H1 (cell line): ENCODE data around the gene SH3RF3. TPM values are rescaled to one million over a fixed set of nuclear protein-coding genes. Genes with fewer than 3 reads are reported as not detected.

Source experiments
- CTCF ChIA-PET: fragments of 300-600 bp; sonication (Branson Sonifier 250); formaldehyde crosslinking; loops from one replicate; lab custom pipeline; 2021; ENCODE audit not compliant: partially characterized antibody; lab: Charles Lee
- POLR2A ChIA-PET: fragments of 300-600 bp; sonication (Branson Sonifier 250); formaldehyde crosslinking; loops from one replicate; lab custom pipeline; 2021; ENCODE audit warnings: inconsistent platforms; ENCODE audit not compliant: partially characterized antibody; lab: Charles Lee
- DNase-seq, 2 experiments: peaks; one replicate each; pipeline versions ENCODE4 v3.0.0 to v3.0.0-alpha.2; 2010 to 2022; ENCODE audit warnings: low spot score in 2 of 2, low read depth in 1 of 2, mixed read lengths in 1 of 2
- FAIRE-seq: peaks from 2 replicates; lab custom pipeline; 2011; peaks lifted over from hg19 to GRCh38; lab: Jason Lieb, UNC
- H2AFZ ChIP-seq: 2 replicates; pipeline ENCODE4 v1.8.1; 2012; ENCODE audit warnings: low read length, inconsistent platforms
- H2AK5ac ChIP-seq: 2 replicates; pipeline ENCODE4 v1.6.1; 2013; ENCODE audit warnings: low read depth, low read length
- H2BK120ac ChIP-seq: replicated peaks from 2 replicates; pipeline ENCODE3; 2013; ENCODE audit warnings: low read depth, low read length, inconsistent platforms
- H2BK12ac ChIP-seq: 2 replicates; pipeline ENCODE4 v1.6.1; 2013; ENCODE audit warnings: low read depth, low read length
- H2BK15ac ChIP-seq: 2 replicates; pipeline ENCODE4 v1.6.1; 2013; ENCODE audit warnings: low read length
- H2BK20ac ChIP-seq: 2 replicates; pipeline ENCODE4 v1.6.1; 2013; ENCODE audit warnings: low read length
- H2BK5ac ChIP-seq: 2 replicates; pipeline ENCODE4 v1.6.1; 2013; ENCODE audit warnings: low read depth, low read length
- H3K14ac ChIP-seq: 2 replicates; pipeline ENCODE4 v1.6.1; 2013; ENCODE audit warnings: inconsistent platforms; ENCODE audit not compliant: insufficient read length
- H3K18ac ChIP-seq: 2 replicates; pipeline ENCODE4 v1.6.1; 2013; ENCODE audit warnings: low read length; ENCODE audit errors: extremely low read depth
- H3K23ac ChIP-seq: 2 replicates; pipeline ENCODE4 v1.6.1; 2013; ENCODE audit warnings: inconsistent platforms; ENCODE audit not compliant: insufficient read length
- H3K23me2 ChIP-seq: 2 replicates; pipeline ENCODE4 v1.6.1; 2013; ENCODE audit warnings: low read depth, low read length
- H3K27ac ChIP-seq: 2 replicates; pipeline ENCODE4 v1.6.1; 2011; ENCODE audit warnings: low read depth, low read length, inconsistent platforms
- H3K27me3 ChIP-seq, 4 experiments: replicated peaks in 1 of 4; 1 replicate in 1 of 4; 2 replicates in 3 of 4; pipeline versions ENCODE4 v1.6.1 to v1.8.1; 2011 to 2013; ENCODE audit warnings: low read length in 3 of 4, mild to moderate bottlenecking in 3 of 4, inconsistent platforms in 2 of 4, mixed read lengths in 2 of 4, moderate library complexity in 1 of 4; ENCODE audit not compliant: control insufficient read depth in 3 of 4, insufficient read depth in 3 of 4; ENCODE audit errors: extremely low read depth in 1 of 4
- H3K36me3 ChIP-seq, 4 experiments: 2 replicates each; pipeline versions ENCODE4 v1.6.1 to v1.8.1; 2011 to 2013; ENCODE audit warnings: mild to moderate bottlenecking in 4 of 4, low read length in 3 of 4, moderate library complexity in 2 of 4, control low read depth in 1 of 4, inconsistent platforms in 1 of 4; ENCODE audit not compliant: insufficient read depth in 4 of 4, control insufficient read depth in 2 of 4
- H3K4ac ChIP-seq: replicated peaks from 2 replicates; pipeline ENCODE3; 2013; ENCODE audit warnings: low read length, low read depth, mixed read lengths, inconsistent platforms; ENCODE audit not compliant: insufficient read length
- H3K4me1 ChIP-seq, 4 experiments: replicated peaks in 1 of 4; 1 replicate in 1 of 4; 2 replicates in 3 of 4; pipeline versions ENCODE4 v1.6.1 to v1.8.1; 2011 to 2013; ENCODE audit warnings: low read length in 3 of 4, inconsistent platforms in 2 of 4, mixed read lengths in 1 of 4; ENCODE audit not compliant: insufficient read depth in 4 of 4, control insufficient read depth in 3 of 4
- H3K4me2 ChIP-seq, 2 experiments: 2 replicates each; pipeline versions ENCODE4 v1.6.1 to v1.8.1; 2011 to 2013; ENCODE audit warnings: low read depth in 2 of 2, low read length in 2 of 2, control low read depth in 1 of 2, inconsistent platforms in 1 of 2, mild to moderate bottlenecking in 1 of 2; ENCODE audit not compliant: insufficient read depth in 1 of 2
- H3K4me3 ChIP-seq, 4 experiments: fragments of 200-600, 300-600 bp in 1 of 4; sonication (generic), shearing (Covaris generic), sonication (Bioruptor Twin) in 1 of 4; 2 replicates each; pipeline versions ENCODE4 v1.5.1 to v1.8.1; 2011 to 2016; ENCODE audit warnings: low read length in 4 of 4, low read depth in 3 of 4, control low read depth in 2 of 4, inconsistent platforms in 2 of 4, mild to moderate bottlenecking in 2 of 4, mixed read lengths in 1 of 4, moderate library complexity in 1 of 4; ENCODE audit not compliant: insufficient read depth in 2 of 4; ENCODE audit errors: extremely low read depth in 1 of 4
- H3K56ac ChIP-seq: replicated peaks from 2 replicates; pipeline ENCODE3; 2013; ENCODE audit warnings: low read depth, mild to moderate bottlenecking, mixed read lengths, low read length, inconsistent platforms; ENCODE audit not compliant: insufficient read length
- H3K79me1 ChIP-seq: 2 replicates; pipeline ENCODE4 v1.6.1; 2013; ENCODE audit warnings: low read depth, low read length, control low read depth
- H3K79me2 ChIP-seq, 2 experiments: 2 replicates each; pipeline versions ENCODE4 v1.6.1 to v1.8.1; 2012 to 2013; ENCODE audit warnings: low read length in 2 of 2, mild to moderate bottlenecking in 2 of 2, inconsistent platforms in 1 of 2; ENCODE audit not compliant: insufficient read depth in 2 of 2, control insufficient read depth in 1 of 2
- H3K9ac ChIP-seq, 4 experiments: replicated peaks in 1 of 4; 1 replicate in 1 of 4; 2 replicates in 3 of 4; pipeline versions ENCODE4 v1.6.1 to v1.8.1; 2011 to 2013; ENCODE audit warnings: low read depth in 3 of 4, low read length in 3 of 4, control low read depth in 2 of 4, mild to moderate bottlenecking in 2 of 4, moderate library complexity in 2 of 4, inconsistent platforms in 1 of 4; ENCODE audit errors: extremely low read depth in 1 of 4
- H3K9me3 ChIP-seq, 2 experiments: 2 replicates each; pipeline versions ENCODE4 v1.6.1 to v1.8.1; 2012 to 2013; ENCODE audit warnings: mild to moderate bottlenecking in 2 of 2, moderate library complexity in 2 of 2, control low read depth in 1 of 2, inconsistent platforms in 1 of 2, low read depth in 1 of 2, low read length in 1 of 2, mixed read lengths in 1 of 2; ENCODE audit not compliant: insufficient read depth in 2 of 2
- H4K20me1 ChIP-seq, 2 experiments: replicated peaks in 1 of 2; 2 replicates each; pipeline versions ENCODE3 to v1.8.1; 2011 to 2013; ENCODE audit warnings: inconsistent platforms in 2 of 2, low read length in 2 of 2, mild to moderate bottlenecking in 1 of 2; ENCODE audit not compliant: insufficient read depth in 2 of 2, control insufficient read depth in 1 of 2
- H4K5ac ChIP-seq: 2 replicates; pipeline ENCODE4 v1.6.1; 2013; ENCODE audit warnings: low read length, low read depth, mixed read lengths, inconsistent platforms; ENCODE audit not compliant: insufficient read length
- H4K8ac ChIP-seq: 2 replicates; pipeline ENCODE4 v1.8.0; 2013; ENCODE audit warnings: mild to moderate bottlenecking, moderate library complexity, low read length, inconsistent platforms; ENCODE audit not compliant: insufficient read depth; ENCODE audit errors: extremely low read depth
- H4K91ac ChIP-seq: replicated peaks from 2 replicates; pipeline ENCODE3; 2013; ENCODE audit warnings: low read length, mixed read lengths, inconsistent platforms; ENCODE audit not compliant: insufficient read length
- BCL11A ChIP-seq, 2 experiments: IDR thresholded peaks; one replicate each; pipeline ENCODE4 v1.6.1; 2011; ENCODE audit warnings: low read depth in 2 of 2, low read length in 2 of 2, mild to moderate bottlenecking in 2 of 2
- CEBPB ChIP-seq: IDR thresholded peaks from 2 replicates; pipeline ENCODE4 v1.6.1; 2012; ENCODE audit warnings: low read depth, low read length
- CTCF ChIP-seq, 3 experiments: IDR thresholded peaks; 1 replicate in 2 of 3; 2 replicates in 1 of 3; pipeline versions ENCODE4 v1.5.1 to v1.6.1; 2011; ENCODE audit warnings: low read length in 3 of 3, mild to moderate bottlenecking in 3 of 3, inconsistent platforms in 2 of 3, low read depth in 1 of 3, moderate library complexity in 1 of 3; ENCODE audit not compliant: insufficient read depth in 1 of 3; ENCODE audit errors: control extremely low read depth in 1 of 3
- SIN3A ChIP-seq, 2 experiments: IDR thresholded peaks in 1 of 2; conservative IDR thresholded peaks in 1 of 2; 2 replicates each; pipeline ENCODE4 v1.6.1; 2011 to 2012; ENCODE audit warnings: low read length in 2 of 2, improper control_type of control experiment in 1 of 2, low read depth in 1 of 2, mild to moderate bottlenecking in 1 of 2
- SP1 ChIP-seq: IDR thresholded peaks from 2 replicates; pipeline ENCODE4 v1.6.1; 2011; ENCODE audit warnings: low read depth, low read length
- TEAD4 ChIP-seq: IDR thresholded peaks from 2 replicates; pipeline ENCODE4 v1.6.1; 2012; ENCODE audit warnings: low read depth, low read length, inconsistent platforms, mixed read lengths
- WGBS, 2 experiments: shearing (Covaris generic) in 1 of 2; methylation state at CpG; one replicate each; pipeline versions ENCODE4 v1.1.6 to v1.1.7; 2013 to 2015; ENCODE audit warnings: low lambda C conversion rate in 2 of 2, mixed read lengths in 2 of 2, inconsistent platforms in 1 of 2, low coverage in 1 of 2, missing lambda C conversion rate in 1 of 2; ENCODE audit not compliant: insufficient replicate concordance in 2 of 2, insufficient coverage in 1 of 2, insufficient read length in 1 of 2; ENCODE audit errors: extremely low coverage in 1 of 2, missing lambda C conversion rate in 1 of 2; 5-methylcytosine and 5-hydroxymethylcytosine counted together
- polyA plus RNA-seq, 7 experiments: library from polyadenylated mRNA; depleted of rRNA in 3 of 7; stranded (reverse) in 5 of 7; unstranded in 2 of 7; fragments of >200 nt in 5 of 7; fragments of 200-250 nt in 2 of 7; gene quantifications; 1 replicate in 5 of 7; 2 replicates in 1 of 7; 4 replicates in 1 of 7; pipeline versions ENCODE4 v1.2.1 to v1.2.3, GENCODE V29; 2011 to 2013; ENCODE audit warnings: missing spikeins in 2 of 7, mixed read lengths in 2 of 7
- total RNA-seq: library from RNA; stranded (reverse); fragmentation: NEBNext Ultra II Directional; extraction: Animal tissue kit (Norgen Biotek cat#: 25700); gene quantifications from 2 replicates; pipeline ENCODE4 v1.2.1, GENCODE V29; 2021

The SH3RF3 gene
- total and polyA plus RNA-seq, 2 of the 8 experiments (the other 6 are each of a cell fraction or from before 2014, with no cell fraction given) = 0.11 to 0.65 TPM

- Histone ChIP-seq H3K14ac (no peak overlapping the region), H2BK15ac (no peak overlapping the region), H3K4ac (no peak overlapping the region), H3K56ac (no peak overlapping the region), H3K27me3 (no peaks in the 10 kb centered on the region; a peak in 1 of 7 replicates), H3K18ac (no peak overlapping the region), H3K9me3 (no peaks in the 10 kb centered on the region), H2AK5ac (no peak overlapping the region), H2AFZ (no peak overlapping the region), H4K8ac (no peak overlapping the region), H3K27ac (no peak overlapping the region), H3K4me3 (no peak overlapping the region), H2BK20ac (no peak overlapping the region), H2BK5ac (no peak overlapping the region; the same call in 1 of the 2 replicates), H3K79me2 (no peaks in the 10 kb centered on the region), H4K91ac (no peak overlapping the region), H3K4me1 (peaks cover 2 to 15% (median 7%) of the 10 kb centered on the region in 4 experiments; a peak in 5 of 7 replicates), H3K36me3 (no peaks in the 10 kb centered on the region), H3K9ac (no peak overlapping the region; a peak in 1 of 7 replicates), H3K4me2 (no peak overlapping the region), H3K23me2 (no peaks in the 10 kb centered on the region), H3K79me1 (no peaks in the 10 kb centered on the region), H2BK12ac (no peak overlapping the region), H2BK120ac (no peak overlapping the region), H3K23ac (no peak overlapping the region), H4K20me1 (no peaks in the 10 kb centered on the region), H4K5ac (no peak overlapping the region)
- TF ChIP-seq SIN3A (conservative IDR thresholded peaks at IDR 0.05 in 1 of 2, IDR thresholded peaks at IDR 0.05 in 1 of 2; ENCODE audit: low read depth in 1 of 2, low read length in 2 of 2) (no peak), SP1 (no peak), TEAD4 (no peak), CEBPB (no peak), BCL11A (IDR thresholded peaks at IDR 0.05; ENCODE audit: low read depth in 2 of 2, low read length in 2 of 2) (no peak), CTCF (IDR thresholded peaks at IDR 0.05; ENCODE audit: control extremely low read depth in 1 of 3, insufficient read depth in 1 of 3, low read depth in 1 of 3, low read length in 3 of 3) (no peak)
- 72% methylated on average over 7 of the region's 8 CpGs; no CpG with 5 or more reads in 1 of the 2 experiments for WGBS, 2 experiments
- CTCF ChIA-PET = interaction anchor here (1.0 to 1.2 kb wide), 3 partner anchors 9 to 26 kb away, joined by 3 to 6 read pairs (median 4); no protein-coding TSS in a partner anchor
- DNase-seq = no peak
- POLR2A ChIA-PET = no interaction called here
- no peak for FAIRE-seq
These were observed 258.9 kb downstream of the SH3RF3 start for GRCh38 chr2:109387778-109388469.
